C4-2B (cell line): Measurements from ENCODE around the gene MVK.

Experiments
- ZFX ChIP-seq: fragments of 450-650 bp; IDR thresholded peaks from 2 replicates; pipeline ENCODE4 v1.6.1; 2017
- TF ChIP-seq, protein P1 (sequence below): fragments of 450-650 bp; conservative IDR thresholded peaks from 2 replicates; pipeline ENCODE4 v1.5.1; 2017; ENCODE audit warnings: mild to moderate bottlenecking

- TF ChIP-seq, protein P1, sequence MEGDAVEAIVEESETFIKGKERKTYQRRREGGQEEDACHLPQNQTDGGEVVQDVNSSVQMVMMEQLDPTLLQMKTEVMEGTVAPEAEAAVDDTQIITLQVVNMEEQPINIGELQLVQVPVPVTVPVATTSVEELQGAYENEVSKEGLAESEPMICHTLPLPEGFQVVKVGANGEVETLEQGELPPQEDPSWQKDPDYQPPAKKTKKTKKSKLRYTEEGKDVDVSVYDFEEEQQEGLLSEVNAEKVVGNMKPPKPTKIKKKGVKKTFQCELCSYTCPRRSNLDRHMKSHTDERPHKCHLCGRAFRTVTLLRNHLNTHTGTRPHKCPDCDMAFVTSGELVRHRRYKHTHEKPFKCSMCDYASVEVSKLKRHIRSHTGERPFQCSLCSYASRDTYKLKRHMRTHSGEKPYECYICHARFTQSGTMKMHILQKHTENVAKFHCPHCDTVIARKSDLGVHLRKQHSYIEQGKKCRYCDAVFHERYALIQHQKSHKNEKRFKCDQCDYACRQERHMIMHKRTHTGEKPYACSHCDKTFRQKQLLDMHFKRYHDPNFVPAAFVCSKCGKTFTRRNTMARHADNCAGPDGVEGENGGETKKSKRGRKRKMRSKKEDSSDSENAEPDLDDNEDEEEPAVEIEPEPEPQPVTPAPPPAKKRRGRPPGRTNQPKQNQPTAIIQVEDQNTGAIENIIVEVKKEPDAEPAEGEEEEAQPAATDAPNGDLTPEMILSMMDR, result no peak
- no peak for TF ChIP-seq ZFX
Measured at GRCh38 chr12:109539508-109539907, 34.1 kb upstream of the MVK start.
